Ureter (tissue), 1 donor: ENCODE measurements around the gene STXBP3. TPM values are rescaled to one million over a fixed set of nuclear protein-coding genes. Genes with fewer than 3 reads are reported as not detected.
"Not testable (repeated sequence)": the region's sequence is repeated elsewhere in the genome, so short reads cannot be mapped to it uniquely, and the experiment has no call there.

Source experiments
- DNase-seq: peaks from one replicate; pipeline ENCODE4 v3.0.0-alpha.2; 2020; ENCODE audit warnings: low spot score
- total RNA-seq: library from RNA; stranded (reverse); gene quantifications from one replicate; pipeline ENCODE4 v1.2.4, GENCODE V29; 2023
- donor health status: DM: yes; HTN: yes; CAD: no.

STXBP3 gene
- total RNA-seq, 1 donor from 2014 or later: 59.3 TPM

DNA sequence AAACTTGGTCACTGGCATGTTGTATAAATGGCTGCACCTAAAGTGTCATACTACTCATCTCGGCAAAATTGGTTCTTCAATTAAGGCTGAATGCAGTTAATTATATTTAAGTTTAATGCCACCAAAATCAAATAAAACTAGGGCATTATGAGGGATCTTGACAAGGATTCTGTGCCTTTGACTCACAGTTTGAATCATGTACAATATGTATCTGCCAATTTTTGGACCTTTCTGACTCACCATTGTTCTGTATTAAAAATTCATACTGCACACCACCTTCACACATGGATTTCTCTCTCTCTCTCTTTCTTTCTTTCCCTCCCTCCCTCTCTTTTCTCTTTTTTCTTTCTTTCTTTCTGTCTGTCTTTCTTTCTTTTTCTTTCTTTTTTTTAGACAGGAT, 14.1 kb upstream of the STXBP3 start:
- no peak for DNase-seq

DNA sequence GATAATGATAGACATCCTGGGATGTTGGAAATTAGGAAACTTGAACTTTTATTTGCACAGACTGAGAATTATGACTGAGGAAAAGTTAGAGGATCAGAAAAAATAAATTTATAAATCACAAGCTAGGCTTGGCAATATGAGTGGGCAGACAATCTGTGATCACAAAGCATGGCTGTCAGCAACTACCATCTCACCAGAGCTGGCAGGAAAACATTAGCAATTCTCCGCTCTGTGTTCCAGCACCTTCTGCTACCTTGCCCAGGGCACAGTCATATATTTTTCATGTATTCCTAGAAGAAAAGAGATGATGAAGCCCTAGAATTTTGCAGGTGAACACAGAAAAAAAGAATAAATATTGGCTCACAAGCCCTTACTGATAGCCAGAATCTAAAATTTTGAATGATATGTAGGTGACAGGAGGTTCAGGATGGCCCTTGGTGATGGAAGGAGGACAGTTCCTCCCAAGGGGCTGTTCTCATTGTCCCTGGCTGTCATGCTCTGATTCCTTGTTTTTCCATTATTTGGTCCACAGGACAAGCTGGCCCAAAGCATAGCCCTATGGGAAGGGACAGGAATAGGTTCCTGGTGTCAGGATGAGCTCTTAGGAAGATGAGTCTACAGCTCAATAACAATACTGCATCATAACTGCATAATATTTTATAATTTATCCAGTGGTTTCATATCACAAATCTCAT, 12.2 kb upstream of the STXBP3 start:
- DNase-seq: no peak

- DNase-seq: no peak
Measured at GRCh38 chr1:108742253-108742652, 4.2 kb upstream of the STXBP3 start.

- no peak for DNase-seq
Measured at GRCh38 chr1:108745980-108746381, 493 bp upstream of the STXBP3 start.

GRCh38 chr1:108747171-108747850, 837 bp downstream of the STXBP3 start:
- DNase-seq: peak; percentile 73

DNA sequence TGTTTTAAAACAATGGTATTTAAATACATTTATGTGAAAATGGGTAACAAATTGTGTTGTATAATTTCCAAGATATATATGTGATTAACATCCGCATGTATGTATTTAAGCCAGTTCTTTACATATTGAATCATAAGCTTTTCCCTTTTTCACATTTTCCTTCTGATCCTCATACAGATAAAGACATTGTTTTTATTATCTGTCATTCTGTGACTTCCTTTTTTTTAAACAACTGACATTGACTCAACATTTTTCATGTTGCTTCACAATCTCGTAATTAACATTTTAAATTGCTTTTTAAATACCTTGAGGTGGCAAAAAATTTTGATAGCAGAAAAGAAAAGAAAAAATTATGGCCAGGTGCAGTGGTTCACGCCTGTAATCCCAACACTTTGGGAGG, 1.4 kb downstream of the STXBP3 start:
- DNase-seq: no peak

GRCh38 chr1:108749081-108749480, 2.6 kb downstream of the STXBP3 start:
- no peak for DNase-seq

- DNase-seq: no peak
Measured at GRCh38 chr1:108750476-108751181, 4.2 kb downstream of the STXBP3 start.

GRCh38 chr1:108753363-108753762, 6.9 kb downstream of the STXBP3 start:
- no peak for DNase-seq

DNA sequence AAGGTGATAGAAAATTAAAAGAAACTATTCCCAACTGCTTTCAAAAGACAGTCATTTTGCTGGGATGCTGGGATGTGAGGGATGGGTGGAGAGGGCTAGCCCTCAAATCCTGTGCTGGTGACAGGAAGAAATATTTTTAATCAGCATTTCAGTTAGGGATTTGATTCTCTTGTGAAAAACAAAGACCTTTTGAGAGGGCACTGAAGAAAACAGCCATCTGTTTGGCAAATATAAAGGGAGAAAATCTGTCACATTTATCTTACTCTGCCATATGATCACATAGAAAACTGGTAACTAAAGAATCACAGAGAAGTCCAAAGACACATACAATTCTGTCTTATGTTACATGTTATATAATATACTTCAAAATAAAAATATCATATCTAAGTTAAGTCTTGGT, 12.3 kb downstream of the STXBP3 start:
- DNase-seq: no peak

DNA sequence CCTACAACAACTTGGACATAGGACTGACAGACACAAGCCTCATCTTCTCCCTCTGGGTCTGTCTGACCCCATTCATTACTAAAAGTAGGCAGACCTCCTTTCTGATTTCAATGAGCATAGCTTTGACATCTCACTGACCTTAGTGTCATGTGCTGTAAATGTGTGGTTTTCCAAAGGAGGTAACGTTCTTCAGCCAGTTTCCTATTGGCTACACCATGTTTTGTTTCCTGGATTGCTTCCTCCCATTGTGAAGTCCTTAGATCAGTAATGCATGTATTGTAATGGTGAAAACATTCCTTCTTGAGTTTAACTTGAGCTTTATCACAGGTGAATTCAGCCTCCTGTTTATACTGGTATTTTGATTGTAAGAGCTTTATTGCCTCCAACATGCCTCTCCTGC, 20.6 kb downstream of the STXBP3 start:
- no peak for DNase-seq

DNA sequence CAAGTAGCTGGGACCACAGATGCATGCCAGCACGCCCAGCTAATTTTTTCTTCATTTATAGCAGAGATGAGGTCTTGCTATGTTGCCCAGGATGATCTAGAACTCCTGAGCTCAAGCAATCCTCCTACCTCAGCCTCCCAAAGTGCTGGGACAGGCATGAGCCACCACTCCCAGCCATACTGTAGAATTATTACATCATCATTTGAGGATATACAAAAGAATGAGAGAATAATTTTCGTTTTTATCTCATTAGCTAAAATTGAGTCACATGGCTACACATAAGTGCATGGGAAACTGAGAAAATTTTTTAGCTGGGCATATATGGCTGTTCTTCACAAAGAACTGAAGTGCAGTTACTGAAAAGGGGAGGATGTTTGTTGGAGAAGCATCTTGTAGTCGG, 21.2 kb downstream of the STXBP3 start:
- DNase-seq: no peak

GRCh38 chr1:108777839-108778238, 31.4 kb downstream of the STXBP3 start:
- no peak for DNase-seq

- no peak for DNase-seq
Measured at GRCh38 chr1:108779455-108779854, 33.0 kb downstream of the STXBP3 start.

- DNase-seq: no peak
Measured at GRCh38 chr1:108780937-108781574, 34.6 kb downstream of the STXBP3 start.

GRCh38 chr1:108781575-108781944, 35.1 kb downstream of the STXBP3 start:
- DNase-seq: not testable (repeated sequence)

DNA sequence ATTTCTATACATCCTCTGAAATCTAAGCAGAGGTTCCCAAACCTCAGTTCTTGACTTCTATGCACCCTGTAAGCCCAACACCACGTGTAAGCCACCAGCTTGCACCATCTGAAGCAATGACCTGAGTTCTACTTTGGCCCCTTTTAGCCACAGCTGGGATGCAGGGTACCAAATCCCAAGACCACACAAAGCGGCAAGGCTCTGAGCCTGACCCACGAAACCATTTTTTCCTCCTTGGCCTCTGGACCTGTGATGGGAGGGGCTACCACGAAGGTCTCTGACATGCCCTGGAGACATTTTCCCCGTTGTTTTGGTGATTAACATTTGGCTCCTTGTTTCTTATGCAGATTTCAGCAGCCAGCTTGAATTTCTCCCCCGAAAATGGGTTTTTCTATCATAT, 38.8 kb downstream of the STXBP3 start:
- no peak for DNase-seq

- DNase-seq: no peak
Measured at GRCh38 chr1:108785880-108786279, 39.4 kb downstream of the STXBP3 start.

- DNase-seq: no peak
Measured at GRCh38 chr1:108791790-108792189, 45.3 kb downstream of the STXBP3 start.

DNA sequence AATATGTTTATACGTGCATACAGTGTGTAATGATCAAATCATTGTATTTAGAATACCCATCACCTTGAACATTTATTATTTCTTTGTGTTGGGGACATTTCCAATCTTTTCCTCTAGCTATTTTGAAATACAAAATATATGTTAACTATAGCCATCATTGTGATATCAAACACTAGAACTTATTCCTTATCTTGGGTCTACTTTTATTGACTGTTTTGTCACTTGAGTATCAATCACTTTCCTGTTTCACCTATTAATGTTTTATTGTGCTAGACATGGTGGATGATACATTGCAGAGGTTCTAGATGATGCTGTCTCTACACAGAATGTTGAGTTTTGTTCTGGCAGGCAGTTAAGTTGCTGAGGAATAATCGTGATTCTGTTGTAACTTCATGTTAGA, 45.9 kb downstream of the STXBP3 start:
- DNase-seq: no peak

DNA sequence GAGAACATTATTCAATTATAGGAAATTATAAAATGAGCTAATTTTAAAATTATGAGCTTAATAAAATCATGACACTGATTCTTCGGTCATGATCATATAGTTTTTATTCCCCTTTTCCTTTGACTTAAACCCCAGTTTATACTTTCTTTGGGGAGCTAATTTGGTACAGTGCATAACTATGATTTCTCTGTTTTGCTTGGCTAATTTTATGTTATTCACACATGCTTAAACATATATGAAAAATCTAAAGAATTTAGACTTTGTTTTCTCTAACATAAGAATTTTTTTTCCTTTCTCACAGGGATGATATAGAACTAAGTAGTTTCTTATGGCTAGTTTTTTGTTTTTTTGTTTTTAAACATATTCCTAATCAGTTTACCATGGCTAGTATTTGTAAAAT, 52.5 kb downstream of the STXBP3 start:
- DNase-seq: no peak

GRCh38 chr1:108801101-108801500, 54.6 kb downstream of the STXBP3 start:
- DNase-seq: no peak

DNA sequence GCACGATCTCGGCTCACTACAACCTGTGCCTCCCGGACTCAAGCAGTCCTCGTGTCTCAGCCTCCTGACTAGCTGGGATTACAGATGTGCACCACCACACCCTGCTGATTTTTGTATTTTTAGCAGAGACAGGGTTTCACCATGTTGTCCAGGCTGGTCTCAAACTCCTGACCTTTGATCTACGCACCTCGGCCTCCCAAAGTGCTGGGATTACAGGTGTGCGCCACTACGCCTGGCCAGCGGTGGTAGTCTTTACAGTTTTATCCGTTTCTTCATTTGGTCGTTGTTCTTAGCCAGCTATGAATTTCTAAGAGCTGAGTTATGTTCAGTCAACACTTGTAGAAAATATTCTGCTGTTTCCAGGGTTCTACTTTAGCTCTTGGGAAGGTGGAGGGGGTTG, 57.1 kb downstream of the STXBP3 start:
- no peak for DNase-seq
